GM12878 (cell line): ENCODE results near the gene SPAG7. TPM values are rescaled to one million over a fixed set of nuclear protein-coding genes. Genes with fewer than 3 reads are reported as not detected.

Source experiments
- ATF7 ChIP-seq: fragments of 450-650 bp; IDR thresholded peaks from 2 replicates; pipeline ENCODE4 v1.6.1; 2016; ENCODE audit warnings: low read depth, mild to moderate bottlenecking
- CHD1 ChIP-seq: IDR thresholded peaks from 2 replicates; pipeline ENCODE4 v1.6.1; 2012; ENCODE audit warnings: low read depth, low read length, improper control_type of control experiment
- CREB1 ChIP-seq: IDR thresholded peaks from 2 replicates; pipeline ENCODE4 v1.6.1; 2012; ENCODE audit warnings: low read depth, mild to moderate bottlenecking, inconsistent platforms
- HCFC1 ChIP-seq: fragments of 150-350 bp; IDR thresholded peaks from 2 replicates; pipeline ENCODE4 v1.6.1; 2014; ENCODE audit warnings: low read length
- MEF2A ChIP-seq: IDR thresholded peaks from 2 replicates; pipeline ENCODE4 v1.6.1; 2011; ENCODE audit warnings: low read depth, mild to moderate bottlenecking, low read length, moderate library complexity; ENCODE audit not compliant: insufficient read depth
- RELA ChIP-seq: fragments of 450-650 bp; IDR thresholded peaks from 2 replicates; pipeline ENCODE4 v1.8.0; 2014; ENCODE audit warnings: borderline replicate concordance; ENCODE audit not compliant: partially characterized antibody
- polyA plus RNA-seq, 11 experiments: library from polyadenylated mRNA; depleted of rRNA in 4 of 11; unstranded in 6 of 11; stranded (reverse) in 5 of 11; fragments of >200 nt; fragmentation: Nextera tagmentation in 4 of 11; fragmentation: Illumina TruSeq in 1 of 11; extraction: Ambion mirVana in 4 of 11; extraction: Trizol in 1 of 11; gene quantifications; 1 replicate in 1 of 11; 2 replicates in 10 of 11; pipeline versions ENCODE4 v1.2.1 to v1.2.3, GENCODE V29; 2011 to 2016; ENCODE audit warnings: inconsistent platforms in 2 of 11, missing spikeins in 2 of 11, low read depth in 1 of 11
- total RNA-seq, 4 experiments: library from RNA; depleted of rRNA in 3 of 4; stranded (reverse); fragments of >200 nt in 3 of 4; fragmentation: Illumina TruSeq in 1 of 4; extraction: Trizol in 1 of 4; gene quantifications; 2 replicates each; pipeline versions ENCODE4 v1.2.1 to v1.2.3, GENCODE V29; 2013 to 2021
- TF ChIP-seq, protein P1 (sequence below): IDR thresholded peaks from 2 replicates; pipeline ENCODE4 v1.6.1; 2012; ENCODE audit warnings: improper control_type of control experiment, low read depth, low read length; ENCODE audit not compliant: insufficient replicate concordance
- TF ChIP-seq, protein P2 (sequence below): fragments of 450-650 bp; IDR thresholded peaks from 2 replicates; pipeline ENCODE4 v1.6.1; 2017; ENCODE audit warnings: mild to moderate bottlenecking
- TF ChIP-seq, protein P3 (sequence below): fragments of 450-650 bp; formaldehyde crosslinking; IDR thresholded peaks from 2 replicates; pipeline ENCODE4 v1.5.0; 2022; ENCODE audit warnings: mild to moderate bottlenecking, missing genetic modification characterization
- TF ChIP-seq, protein P4 (sequence below): fragments of 450-650 bp; formaldehyde crosslinking; IDR thresholded peaks from 2 replicates; pipeline ENCODE4 v1.4.0; 2020; ENCODE audit warnings: mild to moderate bottlenecking, moderate library complexity
- TF ChIP-seq, protein P5 (sequence below), 3 experiments: IDR thresholded peaks in 2 of 3; conservative IDR thresholded peaks in 1 of 3; 2 replicates each; pipeline ENCODE4 v1.5.1; 2011; ENCODE audit warnings: low read depth in 3 of 3, low read length in 3 of 3, mild to moderate bottlenecking in 3 of 3, control low read depth in 2 of 3, moderate library complexity in 2 of 3, inconsistent platforms in 1 of 3, mixed read lengths in 1 of 3; ENCODE audit not compliant: control insufficient read depth in 2 of 3, insufficient read depth in 1 of 3; ENCODE audit errors: extremely low read depth in 1 of 3

Gene SPAG7
- total and polyA plus RNA-seq, 10 of the 15 experiments (the other 5 are each of a cell fraction or from before 2014, with no cell fraction given): 7.9 to 146 (median 88.7) TPM

DNA sequence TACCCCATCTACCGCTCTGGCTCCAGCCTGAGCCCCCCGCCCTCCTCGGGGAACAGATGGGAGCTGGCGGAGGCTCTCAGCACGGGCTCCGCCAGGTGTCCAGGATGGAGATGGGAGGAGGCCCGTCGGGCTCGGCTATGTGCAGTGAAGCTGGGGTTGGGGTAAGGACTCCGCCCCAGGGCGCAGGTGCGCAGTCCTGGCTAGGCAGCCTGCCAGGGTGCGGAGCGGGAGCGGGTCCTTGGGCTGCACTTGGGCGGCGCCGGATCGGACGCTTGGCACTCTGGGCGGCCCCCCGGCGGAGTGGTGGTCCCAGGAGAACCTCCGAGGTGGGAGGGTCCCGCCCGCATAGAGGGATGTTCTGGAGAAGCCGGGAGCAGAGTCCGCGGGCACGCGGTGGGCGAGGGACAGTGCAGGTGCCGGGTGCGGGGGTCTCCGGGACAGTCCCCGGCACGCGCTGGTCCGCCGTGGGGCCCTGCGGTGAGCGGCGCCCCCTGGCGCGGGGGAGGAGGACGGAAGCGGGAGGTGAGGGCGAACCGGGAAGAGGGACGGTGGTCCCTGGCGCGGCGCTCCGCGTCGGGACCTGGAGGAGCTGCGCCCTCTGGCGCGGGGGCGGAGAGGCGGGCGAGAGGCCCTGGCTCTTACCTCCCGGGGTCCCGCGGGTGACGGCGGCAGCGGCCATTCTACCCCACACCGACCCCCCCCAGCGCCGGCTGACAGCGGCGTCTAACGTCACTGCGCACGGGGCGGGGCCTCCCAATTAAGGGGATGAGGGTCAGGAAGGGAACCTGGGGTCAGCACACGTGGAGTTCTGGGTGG, 19.5 kb upstream of the SPAG7 start, which contains the start of gene CAMTA2 (continued):
- TF ChIP-seq, protein P1, sequence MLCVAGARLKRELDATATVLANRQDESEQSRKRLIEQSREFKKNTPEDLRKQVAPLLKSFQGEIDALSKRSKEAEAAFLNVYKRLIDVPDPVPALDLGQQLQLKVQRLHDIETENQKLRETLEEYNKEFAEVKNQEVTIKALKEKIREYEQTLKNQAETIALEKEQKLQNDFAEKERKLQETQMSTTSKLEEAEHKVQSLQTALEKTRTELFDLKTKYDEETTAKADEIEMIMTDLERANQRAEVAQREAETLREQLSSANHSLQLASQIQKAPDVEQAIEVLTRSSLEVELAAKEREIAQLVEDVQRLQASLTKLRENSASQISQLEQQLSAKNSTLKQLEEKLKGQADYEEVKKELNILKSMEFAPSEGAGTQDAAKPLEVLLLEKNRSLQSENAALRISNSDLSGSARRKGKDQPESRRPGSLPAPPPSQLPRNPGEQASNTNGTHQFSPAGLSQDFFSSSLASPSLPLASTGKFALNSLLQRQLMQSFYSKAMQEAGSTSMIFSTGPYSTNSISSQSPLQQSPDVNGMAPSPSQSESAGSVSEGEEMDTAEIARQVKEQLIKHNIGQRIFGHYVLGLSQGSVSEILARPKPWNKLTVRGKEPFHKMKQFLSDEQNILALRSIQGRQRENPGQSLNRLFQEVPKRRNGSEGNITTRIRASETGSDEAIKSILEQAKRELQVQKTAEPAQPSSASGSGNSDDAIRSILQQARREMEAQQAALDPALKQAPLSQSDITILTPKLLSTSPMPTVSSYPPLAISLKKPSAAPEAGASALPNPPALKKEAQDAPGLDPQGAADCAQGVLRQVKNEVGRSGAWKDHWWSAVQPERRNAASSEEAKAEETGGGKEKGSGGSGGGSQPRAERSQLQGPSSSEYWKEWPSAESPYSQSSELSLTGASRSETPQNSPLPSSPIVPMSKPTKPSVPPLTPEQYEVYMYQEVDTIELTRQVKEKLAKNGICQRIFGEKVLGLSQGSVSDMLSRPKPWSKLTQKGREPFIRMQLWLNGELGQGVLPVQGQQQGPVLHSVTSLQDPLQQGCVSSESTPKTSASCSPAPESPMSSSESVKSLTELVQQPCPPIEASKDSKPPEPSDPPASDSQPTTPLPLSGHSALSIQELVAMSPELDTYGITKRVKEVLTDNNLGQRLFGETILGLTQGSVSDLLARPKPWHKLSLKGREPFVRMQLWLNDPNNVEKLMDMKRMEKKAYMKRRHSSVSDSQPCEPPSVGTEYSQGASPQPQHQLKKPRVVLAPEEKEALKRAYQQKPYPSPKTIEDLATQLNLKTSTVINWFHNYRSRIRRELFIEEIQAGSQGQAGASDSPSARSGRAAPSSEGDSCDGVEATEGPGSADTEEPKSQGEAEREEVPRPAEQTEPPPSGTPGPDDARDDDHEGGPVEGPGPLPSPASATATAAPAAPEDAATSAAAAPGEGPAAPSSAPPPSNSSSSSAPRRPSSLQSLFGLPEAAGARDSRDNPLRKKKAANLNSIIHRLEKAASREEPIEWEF: no peak
- TF ChIP-seq ATF7: 0 out of 2 replicates have a peak, but pooled peaks have one; percentile 19
- TF ChIP-seq, protein P2, sequence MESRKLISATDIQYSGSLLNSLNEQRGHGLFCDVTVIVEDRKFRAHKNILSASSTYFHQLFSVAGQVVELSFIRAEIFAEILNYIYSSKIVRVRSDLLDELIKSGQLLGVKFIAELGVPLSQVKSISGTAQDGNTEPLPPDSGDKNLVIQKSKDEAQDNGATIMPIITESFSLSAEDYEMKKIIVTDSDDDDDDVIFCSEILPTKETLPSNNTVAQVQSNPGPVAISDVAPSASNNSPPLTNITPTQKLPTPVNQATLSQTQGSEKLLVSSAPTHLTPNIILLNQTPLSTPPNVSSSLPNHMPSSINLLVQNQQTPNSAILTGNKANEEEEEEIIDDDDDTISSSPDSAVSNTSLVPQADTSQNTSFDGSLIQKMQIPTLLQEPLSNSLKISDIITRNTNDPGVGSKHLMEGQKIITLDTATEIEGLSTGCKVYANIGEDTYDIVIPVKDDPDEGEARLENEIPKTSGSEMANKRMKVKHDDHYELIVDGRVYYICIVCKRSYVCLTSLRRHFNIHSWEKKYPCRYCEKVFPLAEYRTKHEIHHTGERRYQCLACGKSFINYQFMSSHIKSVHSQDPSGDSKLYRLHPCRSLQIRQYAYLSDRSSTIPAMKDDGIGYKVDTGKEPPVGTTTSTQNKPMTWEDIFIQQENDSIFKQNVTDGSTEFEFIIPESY: no peak
- peak; percentile 90 for TF ChIP-seq CREB1
- TF ChIP-seq CHD1: no peak
- TF ChIP-seq RELA: peak; percentile 27
- TF ChIP-seq MEF2A: no peak
- TF ChIP-seq, protein P3, sequence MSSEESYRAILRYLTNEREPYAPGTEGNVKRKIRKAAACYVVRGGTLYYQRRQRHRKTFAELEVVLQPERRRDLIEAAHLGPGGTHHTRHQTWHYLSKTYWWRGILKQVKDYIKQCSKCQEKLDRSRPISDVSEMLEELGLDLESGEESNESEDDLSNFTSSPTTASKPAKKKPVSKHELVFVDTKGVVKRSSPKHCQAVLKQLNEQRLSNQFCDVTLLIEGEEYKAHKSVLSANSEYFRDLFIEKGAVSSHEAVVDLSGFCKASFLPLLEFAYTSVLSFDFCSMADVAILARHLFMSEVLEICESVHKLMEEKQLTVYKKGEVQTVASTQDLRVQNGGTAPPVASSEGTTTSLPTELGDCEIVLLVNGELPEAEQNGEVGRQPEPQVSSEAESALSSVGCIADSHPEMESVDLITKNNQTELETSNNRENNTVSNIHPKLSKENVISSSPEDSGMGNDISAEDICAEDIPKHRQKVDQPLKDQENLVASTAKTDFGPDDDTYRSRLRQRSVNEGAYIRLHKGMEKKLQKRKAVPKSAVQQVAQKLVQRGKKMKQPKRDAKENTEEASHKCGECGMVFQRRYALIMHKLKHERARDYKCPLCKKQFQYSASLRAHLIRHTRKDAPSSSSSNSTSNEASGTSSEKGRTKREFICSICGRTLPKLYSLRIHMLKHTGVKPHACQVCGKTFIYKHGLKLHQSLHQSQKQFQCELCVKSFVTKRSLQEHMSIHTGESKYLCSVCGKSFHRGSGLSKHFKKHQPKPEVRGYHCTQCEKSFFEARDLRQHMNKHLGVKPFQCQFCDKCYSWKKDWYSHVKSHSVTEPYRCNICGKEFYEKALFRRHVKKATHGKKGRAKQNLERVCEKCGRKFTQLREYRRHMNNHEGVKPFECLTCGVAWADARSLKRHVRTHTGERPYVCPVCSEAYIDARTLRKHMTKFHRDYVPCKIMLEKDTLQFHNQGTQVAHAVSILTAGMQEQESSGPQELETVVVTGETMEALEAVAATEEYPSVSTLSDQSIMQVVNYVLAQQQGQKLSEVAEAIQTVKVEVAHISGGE (CRISPR knock-in tag): no peak
- TF ChIP-seq HCFC1: peak; percentile 30; the same call in 1 of the 2 replicates
- TF ChIP-seq, protein P4, sequence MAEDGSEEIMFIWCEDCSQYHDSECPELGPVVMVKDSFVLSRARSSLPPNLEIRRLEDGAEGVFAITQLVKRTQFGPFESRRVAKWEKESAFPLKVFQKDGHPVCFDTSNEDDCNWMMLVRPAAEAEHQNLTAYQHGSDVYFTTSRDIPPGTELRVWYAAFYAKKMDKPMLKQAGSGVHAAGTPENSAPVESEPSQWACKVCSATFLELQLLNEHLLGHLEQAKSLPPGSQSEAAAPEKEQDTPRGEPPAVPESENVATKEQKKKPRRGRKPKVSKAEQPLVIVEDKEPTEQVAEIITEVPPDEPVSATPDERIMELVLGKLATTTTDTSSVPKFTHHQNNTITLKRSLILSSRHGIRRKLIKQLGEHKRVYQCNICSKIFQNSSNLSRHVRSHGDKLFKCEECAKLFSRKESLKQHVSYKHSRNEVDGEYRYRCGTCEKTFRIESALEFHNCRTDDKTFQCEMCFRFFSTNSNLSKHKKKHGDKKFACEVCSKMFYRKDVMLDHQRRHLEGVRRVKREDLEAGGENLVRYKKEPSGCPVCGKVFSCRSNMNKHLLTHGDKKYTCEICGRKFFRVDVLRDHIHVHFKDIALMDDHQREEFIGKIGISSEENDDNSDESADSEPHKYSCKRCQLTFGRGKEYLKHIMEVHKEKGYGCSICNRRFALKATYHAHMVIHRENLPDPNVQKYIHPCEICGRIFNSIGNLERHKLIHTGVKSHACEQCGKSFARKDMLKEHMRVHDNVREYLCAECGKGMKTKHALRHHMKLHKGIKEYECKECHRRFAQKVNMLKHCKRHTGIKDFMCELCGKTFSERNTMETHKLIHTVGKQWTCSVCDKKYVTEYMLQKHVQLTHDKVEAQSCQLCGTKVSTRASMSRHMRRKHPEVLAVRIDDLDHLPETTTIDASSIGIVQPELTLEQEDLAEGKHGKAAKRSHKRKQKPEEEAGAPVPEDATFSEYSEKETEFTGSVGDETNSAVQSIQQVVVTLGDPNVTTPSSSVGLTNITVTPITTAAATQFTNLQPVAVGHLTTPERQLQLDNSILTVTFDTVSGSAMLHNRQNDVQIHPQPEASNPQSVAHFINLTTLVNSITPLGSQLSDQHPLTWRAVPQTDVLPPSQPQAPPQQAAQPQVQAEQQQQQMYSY (CRISPR knock-in tag): no peak
- TF ChIP-seq, protein P5, sequence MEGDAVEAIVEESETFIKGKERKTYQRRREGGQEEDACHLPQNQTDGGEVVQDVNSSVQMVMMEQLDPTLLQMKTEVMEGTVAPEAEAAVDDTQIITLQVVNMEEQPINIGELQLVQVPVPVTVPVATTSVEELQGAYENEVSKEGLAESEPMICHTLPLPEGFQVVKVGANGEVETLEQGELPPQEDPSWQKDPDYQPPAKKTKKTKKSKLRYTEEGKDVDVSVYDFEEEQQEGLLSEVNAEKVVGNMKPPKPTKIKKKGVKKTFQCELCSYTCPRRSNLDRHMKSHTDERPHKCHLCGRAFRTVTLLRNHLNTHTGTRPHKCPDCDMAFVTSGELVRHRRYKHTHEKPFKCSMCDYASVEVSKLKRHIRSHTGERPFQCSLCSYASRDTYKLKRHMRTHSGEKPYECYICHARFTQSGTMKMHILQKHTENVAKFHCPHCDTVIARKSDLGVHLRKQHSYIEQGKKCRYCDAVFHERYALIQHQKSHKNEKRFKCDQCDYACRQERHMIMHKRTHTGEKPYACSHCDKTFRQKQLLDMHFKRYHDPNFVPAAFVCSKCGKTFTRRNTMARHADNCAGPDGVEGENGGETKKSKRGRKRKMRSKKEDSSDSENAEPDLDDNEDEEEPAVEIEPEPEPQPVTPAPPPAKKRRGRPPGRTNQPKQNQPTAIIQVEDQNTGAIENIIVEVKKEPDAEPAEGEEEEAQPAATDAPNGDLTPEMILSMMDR (IDR thresholded peaks at IDR 0.05 in 2 of 3, conservative IDR thresholded peaks at IDR 0.05 in 1 of 3; ENCODE audit: control insufficient read depth in 2 of 3, extremely low read depth in 1 of 3, insufficient read depth in 1 of 3, low read depth in 3 of 3, low read length in 3 of 3): peak; percentile 61 to 66 (median 66); a peak in 5 of 6 replicates
